NCI-H1105 treated with DMSO at 0.1 percent for 48 hours (cell line): ENCODE data around the gene WDR1.

Source experiments
- DNase-seq: peaks from one replicate; lab custom pipeline; 2025; lab: John Stamatoyannopoulos, UW

The WDR1 gene

DNA sequence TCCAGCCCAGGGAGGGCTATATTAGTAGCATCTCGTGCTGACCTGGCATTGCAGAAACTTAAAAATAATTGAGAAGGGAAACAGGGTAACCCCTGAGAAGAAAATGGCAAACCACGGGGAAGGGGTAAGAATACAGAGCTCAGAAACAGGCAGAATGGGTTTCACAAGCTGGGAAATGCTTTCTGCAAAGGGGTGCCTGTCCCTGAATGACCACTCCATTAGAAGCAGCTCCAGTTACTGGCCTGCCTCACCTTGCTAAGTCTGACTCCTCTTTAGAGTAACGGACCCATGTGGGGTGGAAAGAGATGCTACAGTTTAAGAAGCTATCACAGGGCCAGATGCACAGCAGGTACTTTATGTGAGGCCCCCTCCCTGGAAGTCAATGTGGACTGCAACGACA is 2.5 kb downstream of the WDR1 start:
- no peak for DNase-seq

DNA sequence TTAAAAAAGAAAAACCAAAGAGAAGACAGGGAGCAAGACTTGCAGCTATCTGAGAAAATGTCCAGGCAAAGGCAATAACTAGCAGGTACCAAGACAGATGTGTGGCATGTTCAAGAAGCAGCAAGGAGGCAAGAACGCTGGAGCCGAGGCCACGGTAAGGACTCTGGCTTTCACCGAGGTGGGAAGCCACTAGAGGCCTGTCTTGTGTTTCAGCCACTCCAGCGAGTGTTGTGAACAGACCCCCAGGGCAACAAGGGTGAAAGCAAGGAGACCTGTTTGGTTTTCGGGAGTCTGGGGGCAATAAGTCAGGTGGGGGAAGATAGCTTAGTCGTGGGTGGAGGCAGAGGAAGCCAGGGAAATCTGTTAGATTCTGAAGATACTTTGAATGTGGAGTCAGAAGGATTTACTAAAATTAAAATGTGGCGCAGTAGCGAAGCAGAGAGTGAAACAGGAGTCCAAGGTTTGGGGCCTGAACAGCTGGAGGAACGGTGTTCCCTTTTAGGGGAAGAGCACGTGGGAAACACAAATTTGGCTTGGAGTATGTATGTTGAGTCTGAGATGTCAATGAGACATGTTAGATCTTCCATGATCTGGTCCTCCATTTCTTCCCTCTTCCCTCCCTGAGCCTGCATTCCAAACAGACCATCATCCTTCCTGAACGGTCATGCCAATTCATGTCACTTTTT is 3.1 kb downstream of the WDR1 start:
- no peak for DNase-seq

DNA sequence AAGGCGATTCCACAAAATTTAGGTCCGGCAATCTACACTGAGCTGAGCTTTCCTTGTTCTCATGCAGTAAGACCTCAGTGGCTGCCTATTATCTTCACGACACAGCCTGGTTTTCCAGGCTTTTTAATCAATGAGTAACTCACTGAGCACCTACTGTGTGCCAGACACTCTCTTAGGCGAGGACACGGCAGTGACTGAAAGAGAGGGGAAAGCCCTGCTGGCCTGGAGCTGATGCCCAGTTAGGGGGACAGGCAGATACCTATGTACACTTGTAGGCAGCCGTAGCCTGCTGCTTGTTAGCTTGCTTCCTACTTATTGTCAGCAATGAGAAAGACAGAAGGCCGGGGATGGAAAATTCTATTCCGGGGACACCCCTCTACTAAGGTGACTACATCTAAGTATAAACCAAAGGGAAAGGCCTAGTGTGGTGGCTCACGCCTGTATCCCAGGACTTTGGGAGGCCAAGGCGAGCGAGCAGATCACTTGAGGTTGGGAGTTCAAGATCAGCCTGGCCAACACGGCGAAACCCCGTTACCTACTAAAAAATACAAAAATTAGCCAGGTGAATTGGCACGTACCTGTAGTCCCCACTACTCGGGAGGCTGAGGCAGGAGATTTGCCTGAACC is 3.8 kb downstream of the WDR1 start:
- no peak for DNase-seq

DNA sequence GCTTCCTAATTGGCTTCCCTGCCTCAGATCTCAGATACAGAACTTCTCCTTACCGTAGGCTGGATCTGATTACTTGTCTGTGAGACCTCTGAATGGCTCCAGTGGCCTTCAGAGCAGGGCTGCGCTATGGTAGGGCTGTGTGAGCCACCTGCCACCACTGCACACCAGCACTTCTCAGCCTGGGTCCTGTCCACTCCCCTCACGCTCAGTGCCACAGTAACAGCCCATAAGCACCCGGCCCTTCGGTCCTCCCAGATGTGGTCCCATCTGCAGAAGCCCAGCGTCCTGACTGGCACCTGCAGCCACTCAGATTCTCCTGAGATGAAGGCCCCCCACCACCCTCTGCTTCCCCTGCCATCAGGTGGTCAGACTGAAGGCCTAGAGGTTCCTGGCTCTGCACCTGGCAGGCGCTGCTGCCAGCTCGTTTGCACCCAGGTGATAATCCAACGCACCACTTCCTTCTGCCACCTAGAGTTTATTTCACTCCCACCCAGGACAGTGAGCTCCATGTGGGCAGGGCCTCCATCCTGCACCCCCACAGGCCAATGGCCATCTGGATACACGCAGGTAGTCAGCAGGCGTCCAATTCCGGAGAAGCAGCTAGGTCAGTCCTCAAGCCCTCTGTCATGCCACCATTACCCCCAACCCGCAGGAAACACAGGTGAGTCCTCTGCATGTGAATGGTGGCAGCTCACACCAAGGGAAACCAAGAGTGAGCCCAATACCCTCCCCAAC is 5.4 kb downstream of the WDR1 start:
- DNase-seq: no peak

DNA sequence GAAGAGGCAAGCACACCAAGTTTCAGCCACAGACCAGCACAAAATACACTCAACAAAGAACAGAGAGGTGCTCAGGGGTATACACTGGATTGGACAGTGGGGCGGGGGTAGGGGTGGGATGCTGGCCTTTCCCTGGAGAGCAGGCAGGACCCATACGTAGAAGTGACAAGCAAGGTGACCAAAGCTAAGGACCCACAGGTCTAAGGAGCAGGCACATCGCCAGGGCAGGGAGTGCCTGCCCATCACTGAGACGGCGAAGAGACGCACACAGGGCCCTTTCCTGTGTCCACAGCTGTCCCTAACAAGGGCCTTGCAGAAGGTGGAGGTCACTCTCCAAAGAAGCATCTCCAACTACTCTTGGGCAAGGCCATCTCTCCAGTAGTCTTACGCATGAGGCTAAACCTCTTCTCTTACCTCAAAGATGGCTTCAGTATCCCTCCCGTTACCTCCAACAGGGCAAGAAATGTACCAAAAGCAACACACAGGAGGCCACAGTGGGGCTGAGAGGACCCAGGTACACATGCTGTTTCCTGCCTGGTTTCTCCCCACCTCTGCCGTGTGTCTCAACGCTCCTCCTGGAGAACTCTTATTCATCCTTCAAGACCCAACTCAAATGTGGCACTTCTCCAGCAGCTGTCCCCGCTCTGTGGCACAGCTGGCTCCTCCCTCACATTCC is 6.5 kb downstream of the WDR1 start:
- DNase-seq: no peak

GRCh38 chr4:10108818-10109783 is 7.5 kb downstream of the WDR1 start:
- no peak for DNase-seq

DNA sequence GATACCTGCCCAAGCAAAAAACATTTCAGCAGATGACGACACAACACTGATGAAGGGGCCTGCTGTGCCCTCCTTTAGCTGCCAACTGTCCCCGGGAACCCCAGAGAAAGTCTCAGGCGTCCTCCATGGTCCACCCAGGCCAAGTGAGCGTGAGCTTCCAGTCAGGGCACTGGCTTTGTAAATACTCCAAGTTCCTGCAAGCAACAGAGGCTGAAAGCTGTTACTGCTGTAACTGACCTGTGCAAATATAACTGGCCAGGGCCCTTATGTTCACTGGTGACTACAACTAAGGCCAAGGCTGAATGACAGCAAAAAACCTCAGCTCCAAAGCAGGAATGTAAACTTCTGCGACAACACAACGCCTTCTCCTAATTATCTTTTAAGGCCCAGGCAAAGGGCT is 8.2 kb downstream of the WDR1 start:
- DNase-seq: no peak

- DNase-seq: no peak
Observed at GRCh38 chr4:10107111-10108091, 9.2 kb downstream of the WDR1 start.

GRCh38 chr4:10106421-10107039 is 10.1 kb downstream of the WDR1 start:
- peak; percentile 3 for DNase-seq

DNA sequence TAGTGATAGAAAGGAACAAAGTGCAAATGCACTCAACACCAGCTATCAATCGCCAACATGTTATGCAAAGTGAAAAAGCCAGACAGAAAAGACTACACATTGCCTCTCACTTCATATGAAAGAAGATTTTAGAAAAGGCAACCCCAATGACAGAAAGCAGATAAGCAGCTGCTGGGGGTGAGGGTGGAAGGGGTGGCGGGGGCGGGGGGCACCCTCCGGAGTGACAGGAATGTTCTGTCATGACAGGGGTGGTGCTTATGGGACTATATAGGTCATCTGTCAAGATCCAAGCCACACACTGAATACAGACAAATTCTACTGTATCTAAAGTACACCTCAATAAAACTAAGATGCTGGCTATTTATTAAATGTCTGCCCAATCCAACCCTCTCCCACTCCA is 10.7 kb downstream of the WDR1 start:
- no peak for DNase-seq

DNA sequence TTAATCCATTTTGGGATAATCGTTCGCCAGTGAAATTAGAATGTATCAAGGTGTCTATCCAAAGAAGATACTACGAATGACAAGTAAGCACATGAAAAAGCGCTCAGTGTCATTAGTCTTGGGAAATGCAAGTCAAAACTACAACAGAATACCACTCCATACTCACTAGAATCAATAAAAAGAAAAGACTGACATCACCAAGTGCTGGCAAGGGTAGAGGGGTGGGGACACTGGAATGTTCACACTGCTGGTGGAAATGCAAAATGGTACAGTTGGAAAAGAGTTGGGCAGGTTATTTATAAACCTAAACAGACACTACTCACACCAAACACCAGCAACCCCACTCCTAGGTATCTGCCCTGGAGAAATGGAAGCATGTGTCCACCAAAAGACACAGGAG is 11.2 kb downstream of the WDR1 start:
- no peak for DNase-seq

DNA sequence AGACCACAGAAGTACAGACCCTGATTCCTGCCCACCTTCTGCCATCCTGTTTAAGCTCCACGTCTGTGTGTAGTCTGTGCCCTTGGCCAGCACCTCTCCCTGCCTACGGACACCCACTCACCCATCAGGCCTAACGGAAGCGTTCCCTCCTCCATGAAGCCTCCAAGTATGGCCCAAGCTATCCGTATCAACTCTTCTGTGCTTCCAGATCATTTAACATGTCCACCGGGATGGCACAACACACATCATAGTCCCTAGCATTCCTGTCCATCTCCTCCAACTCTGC is 11.7 kb downstream of the WDR1 start:
- DNase-seq: no peak

DNA sequence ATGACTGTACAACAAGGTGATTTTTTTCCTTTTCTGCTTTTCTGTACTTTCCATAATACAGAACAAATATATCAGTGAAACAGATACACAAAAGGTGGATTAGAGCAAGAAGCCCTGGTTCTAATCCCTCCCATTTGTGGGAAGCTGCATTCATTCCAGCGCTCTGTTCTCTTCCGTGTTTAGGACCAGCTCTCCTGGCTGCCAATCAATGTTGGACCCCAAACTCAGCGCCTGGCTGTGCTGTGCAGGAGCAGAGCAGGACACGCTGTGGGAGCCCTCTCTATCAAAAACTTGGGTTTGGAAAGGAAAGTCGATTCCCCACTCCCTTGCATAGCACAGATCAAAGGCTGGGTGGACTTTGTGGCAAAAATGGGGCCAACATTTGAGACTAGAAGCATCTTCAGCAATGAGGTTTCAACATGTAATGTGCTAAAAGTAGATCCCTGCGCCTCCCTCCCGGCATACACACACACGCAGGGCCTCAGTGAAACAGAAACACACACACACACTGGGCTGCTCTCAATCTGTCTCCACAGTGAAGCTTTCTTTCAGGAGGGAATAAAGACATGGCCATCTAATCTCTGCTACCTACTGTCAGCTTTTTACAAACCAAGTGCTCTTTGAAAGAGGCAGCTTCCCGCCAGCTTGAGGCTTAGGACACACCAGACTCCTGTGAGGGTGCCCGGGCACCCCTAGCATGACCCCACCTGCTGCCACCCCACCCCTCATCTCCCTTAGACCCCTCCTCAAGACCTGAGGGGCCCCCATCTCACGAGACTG is 12.2 kb downstream of the WDR1 start:
- no peak for DNase-seq

DNA sequence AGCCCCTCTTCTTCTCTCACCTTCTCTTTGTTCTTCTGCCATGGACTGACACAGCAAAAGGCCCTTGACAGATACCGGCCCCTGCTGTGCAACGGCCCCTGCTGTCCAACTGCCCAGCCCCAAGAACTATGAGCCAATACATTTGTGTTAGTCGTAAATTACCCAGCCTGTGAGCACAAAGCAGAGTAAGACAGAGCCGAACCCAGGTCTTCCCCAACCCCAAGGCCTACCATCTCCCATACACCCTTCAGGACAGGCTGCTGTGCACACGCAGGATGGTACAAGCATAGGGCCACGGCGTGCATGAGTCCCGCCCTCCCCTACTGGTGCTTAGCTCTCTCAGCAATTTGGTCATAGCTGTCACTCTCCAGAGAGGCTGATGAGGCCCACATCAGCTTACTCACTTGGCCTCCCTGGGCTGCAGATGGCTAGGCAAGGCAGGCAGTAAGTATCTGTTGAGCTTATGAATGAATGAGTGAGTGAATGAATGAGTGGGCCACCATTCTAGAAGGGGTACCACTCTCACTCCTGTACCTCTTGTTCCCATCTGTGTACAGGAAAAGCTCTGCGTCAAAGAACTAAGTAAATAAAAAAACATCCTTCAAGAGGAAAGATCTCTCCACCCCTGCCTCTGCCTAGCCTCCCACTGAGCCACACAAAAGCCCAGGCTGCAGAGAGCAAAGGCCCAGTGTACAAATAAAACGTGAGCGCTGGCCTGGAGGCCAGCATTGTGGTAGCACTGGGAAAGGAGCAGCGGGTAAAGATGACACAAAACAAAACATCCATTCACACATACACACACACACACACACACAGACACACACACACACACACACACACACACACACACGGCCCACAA is 13.9 kb downstream of the WDR1 start:
- DNase-seq: no peak

- DNase-seq: peak; percentile 4
Observed at GRCh38 chr4:10101671-10102473, 14.7 kb downstream of the WDR1 start.

GRCh38 chr4:10100734-10101216 is 15.8 kb downstream of the WDR1 start:
- no peak for DNase-seq
